HEK293 (cell line): Measurements from ENCODE around the gene ADAMTS13.

Source experiments
- CTCF ChIA-PET: fragments of 350-600 bp; formaldehyde crosslinking; extraction: SDS; loops from one replicate; lab custom pipeline; 2021; ENCODE audit warnings: antibody characterized with exemption; lab: Yijun Ruan, JAX
- POLR2A ChIA-PET: fragments of 300-600 bp; formaldehyde crosslinking; extraction: SDS; loops from one replicate; lab custom pipeline; 2020; ENCODE audit warnings: antibody characterized with exemption, inconsistent platforms; lab: Yijun Ruan, JAX
- H3K27ac ChIP-seq: fragments of 200-500 bp; sonication (Bioruptor generic); 2 replicates; pipeline ENCODE4 v1.5.1; 2014; ENCODE audit warnings: low read depth, low read length, control low read depth, inconsistent platforms; ENCODE audit errors: extremely low read depth
- H3K36me3 ChIP-seq, 2 experiments: fragments of 200-500 bp in 1 of 2; sonication (Bioruptor generic) in 1 of 2; 1 replicate in 1 of 2; 2 replicates in 1 of 2; pipeline ENCODE4 v1.5.1; 2014 to 2017; ENCODE audit warnings: inconsistent platforms in 2 of 2, low read length in 2 of 2; ENCODE audit not compliant: control insufficient read depth in 2 of 2, insufficient read depth in 1 of 2
- H3K4me1 ChIP-seq: fragments of 200-500 bp; sonication (Bioruptor generic); 2 replicates; pipeline ENCODE4 v1.5.1; 2014; ENCODE audit warnings: mild to moderate bottlenecking, low read length, inconsistent platforms; ENCODE audit not compliant: control insufficient read depth, insufficient read depth
- H3K4me3 ChIP-seq: 2 replicates; pipeline ENCODE4 v1.5.1; 2011; ENCODE audit warnings: low read depth, mild to moderate bottlenecking, control low read depth, low read length, moderate library complexity
- H3K9me3 ChIP-seq: fragments of 200-500 bp; sonication (Bioruptor generic); 2 replicates; pipeline ENCODE4 v1.5.1; 2014; ENCODE audit warnings: low read depth, low read length, inconsistent platforms; ENCODE audit not compliant: control insufficient read depth, insufficient read depth
- EGR2 ChIP-seq: fragments of 450-650 bp; formaldehyde crosslinking; IDR thresholded peaks from 2 replicates; pipeline ENCODE4 v1.5.1; 2016; ENCODE audit warnings: low read depth, missing biosample characterization, missing genetic modification characterization
- GFI1B ChIP-seq: fragments of 450-650 bp; formaldehyde crosslinking; IDR thresholded peaks from 2 replicates; pipeline ENCODE4 v1.5.1; 2016; ENCODE audit warnings: missing biosample characterization, missing genetic modification characterization
- HIC1 ChIP-seq: fragments of 450-650 bp; formaldehyde crosslinking; IDR thresholded peaks from 2 replicates; pipeline ENCODE4 v1.5.1; 2016; ENCODE audit warnings: missing biosample characterization, missing genetic modification characterization
- KLF16 ChIP-seq: fragments of 450-650 bp; formaldehyde crosslinking; IDR thresholded peaks from 2 replicates; pipeline ENCODE4 v1.5.1; 2017; ENCODE audit warnings: missing biosample characterization, missing genetic modification characterization
- MEIS1 ChIP-seq: sonication (generic); formaldehyde crosslinking; IDR thresholded peaks from 2 replicates; pipeline ENCODE4 v1.8.1; 2022; ENCODE audit warnings: missing genetic modification reagents, mild to moderate bottlenecking, borderline replicate concordance
- MYNN ChIP-seq: fragments of 450-650 bp; formaldehyde crosslinking; IDR thresholded peaks from 2 replicates; pipeline ENCODE4 v1.5.1; 2016; ENCODE audit warnings: missing biosample characterization, missing genetic modification characterization, borderline replicate concordance
- REPIN1 ChIP-seq: fragments of 450-650 bp; formaldehyde crosslinking; IDR thresholded peaks from 2 replicates; pipeline ENCODE4 v1.5.1; 2017; ENCODE audit warnings: missing biosample characterization, missing genetic modification characterization, low read depth
- SCRT1 ChIP-seq: fragments of 450-650 bp; formaldehyde crosslinking; IDR thresholded peaks from 2 replicates; pipeline ENCODE4 v1.5.1; 2016; ENCODE audit warnings: missing biosample characterization, missing genetic modification characterization, borderline replicate concordance
- SETDB1 ChIP-seq: IDR thresholded peaks from one replicate; pipeline ENCODE4 v1.6.1; 2017; ENCODE audit warnings: mild to moderate bottlenecking, low read length, moderate library complexity, mixed read lengths; ENCODE audit not compliant: insufficient read length
- TRIM28 ChIP-seq: IDR thresholded peaks from 2 replicates; pipeline ENCODE4 v1.6.1; 2011; ENCODE audit warnings: low read length, control low read depth, borderline replicate concordance
- ZFP3 ChIP-seq: fragments of 450-650 bp; formaldehyde crosslinking; IDR thresholded peaks from 2 replicates; pipeline ENCODE4 v1.5.1; 2016; ENCODE audit warnings: low read depth, missing biosample characterization, missing genetic modification characterization
- ZNF133 ChIP-seq: fragments of 450-650 bp; formaldehyde crosslinking; IDR thresholded peaks from 2 replicates; pipeline ENCODE4 v1.5.1; 2016; ENCODE audit warnings: missing biosample characterization, missing genetic modification characterization
- ZNF2 ChIP-seq: fragments of 450-650 bp; formaldehyde crosslinking; IDR thresholded peaks from 2 replicates; pipeline ENCODE4 v1.5.1; 2016; ENCODE audit warnings: missing biosample characterization, missing genetic modification characterization
- ZNF221 ChIP-seq: fragments of 450-650 bp; formaldehyde crosslinking; IDR thresholded peaks from 2 replicates; pipeline ENCODE4 v1.5.1; 2017; ENCODE audit warnings: missing biosample characterization, missing genetic modification characterization, borderline replicate concordance
- ZNF223 ChIP-seq: fragments of 450-650 bp; formaldehyde crosslinking; IDR thresholded peaks from 2 replicates; pipeline ENCODE4 v1.5.1; 2016; ENCODE audit warnings: missing biosample characterization, missing genetic modification characterization
- ZNF324 ChIP-seq: fragments of 450-650 bp; formaldehyde crosslinking; IDR thresholded peaks from 2 replicates; pipeline ENCODE4 v1.5.1; 2016; ENCODE audit warnings: missing biosample characterization, missing genetic modification characterization
- ZNF416 ChIP-seq: fragments of 450-650 bp; formaldehyde crosslinking; IDR thresholded peaks from 2 replicates; pipeline ENCODE4 v1.5.1; 2016; ENCODE audit warnings: missing biosample characterization, missing genetic modification characterization
- ZNF548 ChIP-seq: fragments of 450-650 bp; formaldehyde crosslinking; IDR thresholded peaks from 2 replicates; pipeline ENCODE4 v1.5.1; 2016; ENCODE audit warnings: missing biosample characterization, missing genetic modification characterization
- ZNF549 ChIP-seq: fragments of 450-650 bp; IDR thresholded peaks from 2 replicates; pipeline ENCODE4 v1.5.1; 2018; ENCODE audit warnings: missing biosample characterization, missing genetic modification characterization, mild to moderate bottlenecking, inconsistent platforms, moderate library complexity
- ZNF571 ChIP-seq: fragments of 450-650 bp; formaldehyde crosslinking; IDR thresholded peaks from 2 replicates; pipeline ENCODE4 v1.5.0; 2017; ENCODE audit warnings: missing biosample characterization, missing genetic modification characterization
- ZNF580 ChIP-seq: fragments of 450-650 bp; formaldehyde crosslinking; IDR thresholded peaks from 2 replicates; pipeline ENCODE4 v1.5.1; 2016; ENCODE audit warnings: missing biosample characterization, missing genetic modification characterization
- ZNF747 ChIP-seq: fragments of 450-650 bp; formaldehyde crosslinking; IDR thresholded peaks from 2 replicates; pipeline ENCODE4 v1.5.1; 2016; ENCODE audit warnings: missing biosample characterization, missing genetic modification characterization
- ZNF785 ChIP-seq: fragments of 450-650 bp; formaldehyde crosslinking; IDR thresholded peaks from 2 replicates; pipeline ENCODE4 v1.5.1; 2016; ENCODE audit warnings: missing biosample characterization, missing genetic modification characterization
- TF ChIP-seq, protein P1 (sequence below): fragments of 450-650 bp; formaldehyde crosslinking; IDR thresholded peaks from 2 replicates; pipeline ENCODE4 v1.5.1; 2017; ENCODE audit warnings: missing biosample characterization, missing genetic modification characterization
- TF ChIP-seq, protein P2 (sequence below): fragments of 450-650 bp; formaldehyde crosslinking; IDR thresholded peaks from 2 replicates; pipeline ENCODE4 v1.5.1; 2017; ENCODE audit warnings: missing biosample characterization, missing genetic modification characterization
- TF ChIP-seq, protein P3 (sequence below): fragments of 450-650 bp; formaldehyde crosslinking; IDR thresholded peaks from 2 replicates; pipeline ENCODE4 v1.5.1; 2016; ENCODE audit warnings: missing biosample characterization, missing genetic modification characterization

Gene ADAMTS13

DNA sequence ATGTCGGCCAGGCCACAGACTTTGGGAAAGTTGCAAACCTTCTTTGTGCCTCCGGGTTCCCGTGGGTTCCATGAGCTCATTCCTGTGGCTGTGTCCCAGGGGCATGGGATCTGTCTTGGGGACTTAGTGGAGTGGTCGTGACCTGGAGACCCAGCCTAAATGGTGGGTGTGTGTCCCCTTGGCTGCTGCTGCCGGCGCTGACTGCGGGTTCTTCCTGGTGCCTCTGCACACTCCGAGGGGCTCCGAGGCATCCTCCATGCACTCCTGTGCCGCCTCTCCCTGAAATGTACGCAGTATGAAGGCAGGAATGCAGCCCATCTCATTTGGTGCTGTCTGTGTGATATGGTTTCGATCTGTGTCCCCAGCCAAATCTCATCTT, 77.7 kb downstream of the ADAMTS13 start (continued):
- TF ChIP-seq, protein P1, sequence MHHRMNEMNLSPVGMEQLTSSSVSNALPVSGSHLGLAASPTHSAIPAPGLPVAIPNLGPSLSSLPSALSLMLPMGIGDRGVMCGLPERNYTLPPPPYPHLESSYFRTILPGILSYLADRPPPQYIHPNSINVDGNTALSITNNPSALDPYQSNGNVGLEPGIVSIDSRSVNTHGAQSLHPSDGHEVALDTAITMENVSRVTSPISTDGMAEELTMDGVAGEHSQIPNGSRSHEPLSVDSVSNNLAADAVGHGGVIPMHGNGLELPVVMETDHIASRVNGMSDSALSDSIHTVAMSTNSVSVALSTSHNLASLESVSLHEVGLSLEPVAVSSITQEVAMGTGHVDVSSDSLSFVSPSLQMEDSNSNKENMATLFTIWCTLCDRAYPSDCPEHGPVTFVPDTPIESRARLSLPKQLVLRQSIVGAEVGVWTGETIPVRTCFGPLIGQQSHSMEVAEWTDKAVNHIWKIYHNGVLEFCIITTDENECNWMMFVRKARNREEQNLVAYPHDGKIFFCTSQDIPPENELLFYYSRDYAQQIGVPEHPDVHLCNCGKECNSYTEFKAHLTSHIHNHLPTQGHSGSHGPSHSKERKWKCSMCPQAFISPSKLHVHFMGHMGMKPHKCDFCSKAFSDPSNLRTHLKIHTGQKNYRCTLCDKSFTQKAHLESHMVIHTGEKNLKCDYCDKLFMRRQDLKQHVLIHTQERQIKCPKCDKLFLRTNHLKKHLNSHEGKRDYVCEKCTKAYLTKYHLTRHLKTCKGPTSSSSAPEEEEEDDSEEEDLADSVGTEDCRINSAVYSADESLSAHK (tag by site-specific recombination): no peak
- TF ChIP-seq ZNF324 (tag by site-specific recombination) (no peak), ZNF571 (tag by site-specific recombination) (no peak)
- TF ChIP-seq, all 188 proteins: peak for 0

DNA sequence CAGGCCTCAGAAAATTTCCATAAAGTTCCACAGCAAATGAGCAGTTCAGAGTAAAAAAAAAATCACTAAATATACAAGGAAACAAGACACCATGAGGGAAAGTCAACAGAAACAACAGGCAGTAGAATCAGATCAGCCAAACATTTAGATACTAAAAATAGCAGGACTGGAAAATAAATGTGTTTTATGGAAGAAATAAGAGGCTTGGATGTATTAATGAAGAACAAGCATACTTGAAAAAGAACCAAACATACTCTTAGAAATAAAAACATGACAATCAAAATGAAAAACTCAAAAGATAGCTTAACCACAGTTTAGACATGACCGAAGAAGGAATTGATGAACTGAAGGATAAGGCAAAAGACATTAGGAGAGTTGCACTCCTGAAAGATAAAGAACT, 79.9 kb downstream of the ADAMTS13 start:
- no peaks in the 10 kb centered on the region for H3K9me3 ChIP-seq
- no peak overlapping the region for H3K4me3 ChIP-seq
- H3K4me1 ChIP-seq: no peaks in the 10 kb centered on the region
- TF ChIP-seq SCRT1 (tag by site-specific recombination): no peak
- TF ChIP-seq ZNF416 (tag by site-specific recombination): no peak
- peak; percentile 81 for TF ChIP-seq SETDB1
- TF ChIP-seq TRIM28: peak; percentile 20; the same call in 1 of the 2 replicates
- TF ChIP-seq, protein P2, sequence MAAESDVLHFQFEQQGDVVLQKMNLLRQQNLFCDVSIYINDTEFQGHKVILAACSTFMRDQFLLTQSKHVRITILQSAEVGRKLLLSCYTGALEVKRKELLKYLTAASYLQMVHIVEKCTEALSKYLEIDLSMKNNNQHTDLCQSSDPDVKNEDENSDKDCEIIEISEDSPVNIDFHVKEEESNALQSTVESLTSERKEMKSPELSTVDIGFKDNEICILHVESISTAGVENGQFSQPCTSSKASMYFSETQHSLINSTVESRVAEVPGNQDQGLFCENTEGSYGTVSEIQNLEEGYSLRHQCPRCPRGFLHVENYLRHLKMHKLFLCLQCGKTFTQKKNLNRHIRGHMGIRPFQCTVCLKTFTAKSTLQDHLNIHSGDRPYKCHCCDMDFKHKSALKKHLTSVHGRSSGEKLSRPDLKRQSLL (tag by site-specific recombination): no peak
- POLR2A ChIA-PET: no interaction called here
- CTCF ChIA-PET: interaction anchor here (0.9 kb wide), 1 partner anchor 11 kb away, joined by 3 read pairs; no protein-coding TSS in a partner anchor
- no peak overlapping the region for H3K27ac ChIP-seq
- H3K36me3 ChIP-seq: no peaks in the 10 kb centered on the region

DNA sequence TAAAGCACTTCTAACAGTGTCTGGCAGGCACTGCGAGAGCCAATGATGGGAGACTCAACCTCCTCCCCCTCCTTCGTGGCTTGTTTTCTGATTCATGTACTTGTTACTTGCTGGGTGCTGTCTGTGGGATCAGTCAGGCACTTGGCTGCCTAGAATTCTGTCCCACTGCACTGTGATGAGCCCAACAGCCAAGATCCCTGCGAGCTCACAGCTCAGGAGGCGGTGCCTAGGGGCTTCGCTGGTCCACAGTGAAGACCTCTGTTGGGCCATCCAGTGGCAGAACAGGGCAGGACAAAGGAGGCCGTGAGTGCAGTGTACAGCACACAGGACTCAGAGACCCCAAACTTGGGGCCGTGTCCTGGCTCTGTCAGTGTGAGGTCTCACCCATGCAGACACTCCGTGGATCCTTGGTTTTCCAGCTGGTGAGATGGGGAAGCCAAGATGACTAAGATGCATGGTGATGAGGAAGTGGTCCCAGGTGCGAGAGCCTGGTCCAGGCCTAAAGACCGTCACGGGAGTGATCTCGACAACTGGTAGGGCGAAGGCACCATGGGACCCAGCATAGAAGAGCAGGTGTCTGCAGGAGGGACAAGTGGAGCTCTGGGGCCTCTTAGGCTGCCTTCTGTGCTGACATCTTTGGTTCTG, 83.1 kb downstream of the ADAMTS13 start:
- H3K4me3 ChIP-seq: no peak overlapping the region
- H3K4me1 ChIP-seq: peaks cover 8% of the 10 kb centered on the region
- POLR2A ChIA-PET: no interaction called here
- CTCF ChIA-PET: interaction anchor here (0.6 to 0.9 kb wide), 3 partner anchors 18 to 539 kb away, joined by 3 to 5 read pairs (median 4); no protein-coding TSS in a partner anchor
- TF ChIP-seq KLF16 (no peak), ZNF223 (tag by site-specific recombination) (no peak), ZNF747 (tag by site-specific recombination) (no peak), ZNF133 (no peak), ZNF580 (no peak), MEIS1 (CRISPR knock-in tag) (no peak), ZNF2 (tag by site-specific recombination) (no peak), REPIN1 (tag by site-specific recombination) (no peak), ZNF548 (tag by site-specific recombination) (no peak), ZNF549 (tag by site-specific recombination) (no peak), ZFP3 (tag by site-specific recombination) (no peak), ZNF221 (tag by site-specific recombination) (no peak), MYNN (no peak), GFI1B (no peak), ZNF785 (tag by site-specific recombination) (no peak), EGR2 (tag by site-specific recombination) (no peak), HIC1 (no peak)
- TF ChIP-seq, protein P3, sequence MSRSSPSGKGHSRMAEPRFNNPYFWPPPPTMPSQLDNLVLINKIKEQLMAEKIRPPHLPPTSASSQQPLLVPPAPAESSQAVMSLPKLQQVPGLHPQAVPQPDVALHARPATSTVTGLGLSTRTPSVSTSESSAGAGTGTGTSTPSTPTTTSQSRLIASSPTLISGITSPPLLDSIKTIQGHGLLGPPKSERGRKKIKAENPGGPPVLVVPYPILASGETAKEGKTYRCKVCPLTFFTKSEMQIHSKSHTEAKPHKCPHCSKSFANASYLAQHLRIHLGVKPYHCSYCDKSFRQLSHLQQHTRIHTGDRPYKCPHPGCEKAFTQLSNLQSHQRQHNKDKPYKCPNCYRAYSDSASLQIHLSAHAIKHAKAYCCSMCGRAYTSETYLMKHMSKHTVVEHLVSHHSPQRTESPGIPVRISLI (tag by site-specific recombination): no peak
- no peaks in the 10 kb centered on the region for H3K36me3 ChIP-seq
- H3K9me3 ChIP-seq: no peaks in the 10 kb centered on the region
- no peak overlapping the region for H3K27ac ChIP-seq
